ENCODE results near the gene PPP1R37. TPM values are rescaled to one million over a fixed set of nuclear protein-coding genes. Genes with fewer than 3 reads are reported as not detected.
"Not testable (repeated sequence)": the region's sequence is repeated elsewhere in the genome, so short reads cannot be mapped to it uniquely, and the experiment has no call there.

Gene PPP1R37
- total and polyA plus RNA-seq, 2 experiments from 2014 or later: 14.0 to 30.8 TPM

DNA sequence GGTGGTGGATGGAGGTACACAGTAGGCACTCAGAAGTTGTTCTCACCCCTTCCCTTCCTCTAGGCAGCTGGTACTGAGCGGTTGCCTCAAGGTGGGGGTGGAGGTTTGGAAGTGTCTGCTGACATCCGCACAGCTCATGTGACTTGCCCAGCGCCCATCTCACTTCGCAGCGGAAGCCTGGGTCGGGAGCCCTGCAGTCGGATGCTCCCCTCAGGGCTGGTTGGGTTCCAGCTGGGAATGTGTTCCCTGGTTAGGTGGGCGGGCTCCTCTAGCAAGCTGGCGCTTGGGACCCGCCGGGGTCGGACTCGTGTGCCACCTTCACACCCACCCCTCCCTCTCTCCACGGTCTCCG lies 10.2 kb downstream of the PPP1R37 start:
- H3K36me3 ChIP-seq (replicated peaks; ENCODE audit: insufficient read depth, low read depth): no peaks in the 10 kb centered on the region
- TF ChIP-seq EZH2phosphoT487 (IDR thresholded peaks at IDR 0.05; ENCODE audit: low read depth, severe bottlenecking, unreplicated experiment): no peak
- no peak for TF ChIP-seq EZH2 (IDR thresholded peaks at IDR 0.05; ENCODE audit: borderline replicate concordance)
- TF ChIP-seq, protein P1, sequence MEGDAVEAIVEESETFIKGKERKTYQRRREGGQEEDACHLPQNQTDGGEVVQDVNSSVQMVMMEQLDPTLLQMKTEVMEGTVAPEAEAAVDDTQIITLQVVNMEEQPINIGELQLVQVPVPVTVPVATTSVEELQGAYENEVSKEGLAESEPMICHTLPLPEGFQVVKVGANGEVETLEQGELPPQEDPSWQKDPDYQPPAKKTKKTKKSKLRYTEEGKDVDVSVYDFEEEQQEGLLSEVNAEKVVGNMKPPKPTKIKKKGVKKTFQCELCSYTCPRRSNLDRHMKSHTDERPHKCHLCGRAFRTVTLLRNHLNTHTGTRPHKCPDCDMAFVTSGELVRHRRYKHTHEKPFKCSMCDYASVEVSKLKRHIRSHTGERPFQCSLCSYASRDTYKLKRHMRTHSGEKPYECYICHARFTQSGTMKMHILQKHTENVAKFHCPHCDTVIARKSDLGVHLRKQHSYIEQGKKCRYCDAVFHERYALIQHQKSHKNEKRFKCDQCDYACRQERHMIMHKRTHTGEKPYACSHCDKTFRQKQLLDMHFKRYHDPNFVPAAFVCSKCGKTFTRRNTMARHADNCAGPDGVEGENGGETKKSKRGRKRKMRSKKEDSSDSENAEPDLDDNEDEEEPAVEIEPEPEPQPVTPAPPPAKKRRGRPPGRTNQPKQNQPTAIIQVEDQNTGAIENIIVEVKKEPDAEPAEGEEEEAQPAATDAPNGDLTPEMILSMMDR (IDR thresholded peaks at IDR 0.05; ENCODE audit: poor library complexity): no peak
- no peaks in the 10 kb centered on the region for H3K9me2 ChIP-seq (replicated peaks; ENCODE audit: insufficient read depth)
- no peaks in the 10 kb centered on the region for H3K27me3 ChIP-seq
- H3K4me1 ChIP-seq (ENCODE audit: insufficient read depth): peaks cover 70% of the 10 kb centered on the region
- 56% methylated on average over 15 of the region's 15 CpGs for WGBS (ENCODE audit: low lambda C conversion rate, missing lambda C conversion rate)
- H3K27ac ChIP-seq: peak overlapping the region; percentile 94
- no peak for DNase-seq (ENCODE audit: low spot score)
- H2AFZ ChIP-seq: no peak overlapping the region
- H3K9me3 ChIP-seq (ENCODE audit: low read depth): no peaks in the 10 kb centered on the region
- H3K79me2 ChIP-seq: peaks cover 95% of the 10 kb centered on the region
- H3K4me3 ChIP-seq: no peak overlapping the region
- peak overlapping the region; percentile 65 for H3K4me2 ChIP-seq
- H4K20me1 ChIP-seq (ENCODE audit: insufficient read depth, poor library complexity, severe bottlenecking): peaks cover 56% of the 10 kb centered on the region

DNA sequence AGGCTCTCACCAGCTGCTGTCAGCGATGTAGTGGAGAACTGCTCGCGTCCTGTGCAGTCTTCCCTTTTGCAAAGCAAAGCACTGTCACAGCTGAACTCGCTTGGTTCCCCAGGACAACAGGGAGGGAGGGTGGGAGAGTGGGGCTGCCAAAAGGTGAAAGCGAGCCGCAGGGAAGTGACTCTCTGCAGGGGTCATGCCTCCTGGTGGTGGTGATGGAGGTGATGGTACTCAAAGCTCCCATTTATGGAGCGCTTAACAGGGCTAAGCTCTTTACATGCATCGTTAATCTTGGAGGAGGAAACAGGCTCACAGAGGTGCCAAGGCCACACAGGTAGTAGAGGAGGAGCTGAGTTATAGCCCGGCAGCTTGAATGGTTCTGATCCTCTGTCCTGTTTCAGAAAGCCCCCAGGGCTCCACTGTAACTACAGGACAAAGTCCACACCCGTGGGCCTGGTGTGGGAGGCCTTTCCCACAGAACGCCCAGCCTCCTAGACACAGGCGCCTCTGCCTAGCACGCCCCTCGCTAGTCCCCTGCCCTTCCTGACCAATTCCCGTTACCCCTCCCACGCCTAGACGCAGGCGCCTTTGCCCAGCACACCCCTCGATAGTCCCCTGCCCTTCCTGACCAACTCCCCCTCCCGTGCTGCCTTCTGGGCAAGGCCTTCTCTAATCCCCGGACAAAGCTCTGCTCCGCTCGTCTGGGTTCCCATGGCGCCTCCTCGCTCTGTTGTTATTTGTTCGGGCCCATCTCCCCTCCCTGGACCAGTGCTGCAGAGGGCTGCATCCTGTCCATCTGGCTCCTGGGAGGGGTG lies 10.7 kb downstream of the PPP1R37 start:
- Histone ChIP-seq H4K20me1 (ENCODE audit: insufficient read depth, poor library complexity, severe bottlenecking) (peaks cover 51% of the 10 kb centered on the region), H2AFZ (no peak overlapping the region), H3K4me2 (peak overlapping the region; percentile 65), H3K9me3 (ENCODE audit: low read depth) (no peaks in the 10 kb centered on the region), H3K4me1 (ENCODE audit: insufficient read depth) (peaks cover 64% of the 10 kb centered on the region), H3K27me3 (no peaks in the 10 kb centered on the region), H3K27ac (peak overlapping the region; percentile 95), H3K9me2 (replicated peaks; ENCODE audit: insufficient read depth) (no peaks in the 10 kb centered on the region), H3K36me3 (replicated peaks; ENCODE audit: insufficient read depth, low read depth) (no peaks in the 10 kb centered on the region), H3K79me2 (peaks cover 96% of the 10 kb centered on the region), H3K4me3 (no peak overlapping the region)
- peak; percentile 81 for DNase-seq (ENCODE audit: low spot score)
- 35% methylated on average over 26 of the region's 26 CpGs for WGBS (ENCODE audit: low lambda C conversion rate, missing lambda C conversion rate)
- TF ChIP-seq, protein P1 (IDR thresholded peaks at IDR 0.05; ENCODE audit: poor library complexity): no peak
- TF ChIP-seq EZH2 (IDR thresholded peaks at IDR 0.05; ENCODE audit: borderline replicate concordance): no peak
- no peak for TF ChIP-seq EZH2phosphoT487 (IDR thresholded peaks at IDR 0.05; ENCODE audit: low read depth, severe bottlenecking, unreplicated experiment)

DNA sequence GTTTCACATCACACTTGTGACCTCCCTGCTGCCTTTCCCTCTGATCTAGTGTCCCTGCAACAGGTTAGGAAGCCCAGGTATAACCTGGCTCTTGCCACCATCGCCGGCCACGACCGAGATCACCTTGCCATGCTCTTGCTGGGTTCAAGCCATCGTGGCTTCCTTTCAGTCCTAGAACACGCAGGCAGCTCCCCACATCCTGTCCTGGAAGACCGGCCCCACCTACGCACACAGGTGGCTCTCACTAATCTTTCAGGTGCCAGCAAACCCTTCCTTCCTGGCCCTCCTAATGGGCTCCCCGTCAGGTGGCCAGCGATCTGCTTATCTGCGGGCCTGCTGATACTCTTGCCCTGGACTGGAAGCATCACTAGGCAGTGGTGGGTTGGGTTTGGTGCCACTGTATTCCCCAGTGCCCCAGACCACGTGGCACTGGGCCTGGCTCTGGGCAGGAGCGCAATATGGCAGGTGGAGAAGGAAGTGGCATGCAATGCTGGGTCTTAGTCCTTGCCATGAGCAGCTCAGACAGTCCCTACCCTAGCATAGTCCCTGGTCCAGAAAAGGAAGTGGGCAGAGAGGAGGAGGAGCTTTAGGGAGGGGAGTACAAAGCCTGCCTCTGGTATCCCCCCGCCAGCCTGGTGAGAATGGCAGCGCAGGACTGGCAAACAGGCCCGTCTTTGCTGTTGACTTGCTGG lies 11.8 kb downstream of the PPP1R37 start:
- Histone ChIP-seq H2AFZ (no peak overlapping the region), H3K4me2 (peak overlapping the region; percentile 65), H3K9me2 (replicated peaks; ENCODE audit: insufficient read depth) (no peaks in the 10 kb centered on the region), H3K4me1 (ENCODE audit: insufficient read depth) (peaks cover 53% of the 10 kb centered on the region), H3K4me3 (no peak overlapping the region), H3K27ac (peak overlapping the region; percentile 95), H3K36me3 (replicated peaks; ENCODE audit: insufficient read depth, low read depth) (no peaks in the 10 kb centered on the region), H3K9me3 (ENCODE audit: low read depth) (no peaks in the 10 kb centered on the region), H4K20me1 (ENCODE audit: insufficient read depth, poor library complexity, severe bottlenecking) (peaks cover 56% of the 10 kb centered on the region), H3K79me2 (peaks cover 96% of the 10 kb centered on the region), H3K27me3 (no peaks in the 10 kb centered on the region)
- no peak for DNase-seq (ENCODE audit: low spot score)
- WGBS (ENCODE audit: low lambda C conversion rate, missing lambda C conversion rate): 92% methylated on average over 16 of the region's 16 CpGs
- TF ChIP-seq, protein P1 (IDR thresholded peaks at IDR 0.05; ENCODE audit: poor library complexity): no peak
- TF ChIP-seq EZH2phosphoT487 (IDR thresholded peaks at IDR 0.05; ENCODE audit: low read depth, severe bottlenecking, unreplicated experiment) (no peak), EZH2 (IDR thresholded peaks at IDR 0.05; ENCODE audit: borderline replicate concordance) (no peak)

DNA sequence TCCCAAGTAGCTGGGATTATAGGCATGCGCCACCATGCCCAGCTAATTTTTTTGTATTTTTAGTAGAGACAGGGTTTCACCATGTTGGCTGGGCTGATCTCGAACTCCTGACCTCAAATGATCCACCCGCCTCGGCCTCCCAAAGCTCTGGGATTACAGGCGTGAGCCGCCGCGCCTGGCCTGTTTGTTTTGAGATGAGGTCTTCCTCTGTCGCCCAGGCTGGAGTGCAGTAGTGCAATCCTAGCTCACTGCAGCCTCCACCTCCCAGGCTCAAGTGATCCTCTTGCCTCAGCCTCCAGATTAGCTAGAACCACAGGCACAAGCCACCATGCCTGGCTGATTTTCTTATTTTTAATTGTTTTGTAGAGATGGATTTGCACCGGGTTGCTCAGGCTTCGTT lies 13.4 kb downstream of the PPP1R37 start:
- Histone ChIP-seq H3K4me1 (ENCODE audit: insufficient read depth) (peaks cover 37% of the 10 kb centered on the region), H4K20me1 (ENCODE audit: insufficient read depth, poor library complexity, severe bottlenecking) (peaks cover 56% of the 10 kb centered on the region), H3K79me2 (peaks cover 96% of the 10 kb centered on the region)
- H3K4me2 ChIP-seq; DNase-seq (ENCODE audit: low spot score); H2AFZ ChIP-seq; H3K27me3 ChIP-seq; H3K9me2 ChIP-seq (replicated peaks; ENCODE audit: insufficient read depth); H3K9me3 ChIP-seq (ENCODE audit: low read depth); H3K36me3 ChIP-seq (replicated peaks; ENCODE audit: insufficient read depth, low read depth); H3K4me3 ChIP-seq; H3K27ac ChIP-seq: not testable (repeated sequence)
- 91% methylated on average over 11 of the region's 11 CpGs for WGBS (ENCODE audit: low lambda C conversion rate, missing lambda C conversion rate)
